Stimulated activated CD4-positive, alpha-beta T cell treated with anti-CD3 and anti-CD28 coated beads, Interleukin-1b, Interleukin-23, amount 100 ng/mL, for 4 hours (primary cell): ENCODE measurements around the gene CEMIP.

Experiments used
- DNase-seq, 2 donors: peaks; one replicate each; pipeline ENCODE4 v3.0.0-alpha.2; 2020; ENCODE audit warnings: low read depth in 2 of 2

CEMIP gene

DNA sequence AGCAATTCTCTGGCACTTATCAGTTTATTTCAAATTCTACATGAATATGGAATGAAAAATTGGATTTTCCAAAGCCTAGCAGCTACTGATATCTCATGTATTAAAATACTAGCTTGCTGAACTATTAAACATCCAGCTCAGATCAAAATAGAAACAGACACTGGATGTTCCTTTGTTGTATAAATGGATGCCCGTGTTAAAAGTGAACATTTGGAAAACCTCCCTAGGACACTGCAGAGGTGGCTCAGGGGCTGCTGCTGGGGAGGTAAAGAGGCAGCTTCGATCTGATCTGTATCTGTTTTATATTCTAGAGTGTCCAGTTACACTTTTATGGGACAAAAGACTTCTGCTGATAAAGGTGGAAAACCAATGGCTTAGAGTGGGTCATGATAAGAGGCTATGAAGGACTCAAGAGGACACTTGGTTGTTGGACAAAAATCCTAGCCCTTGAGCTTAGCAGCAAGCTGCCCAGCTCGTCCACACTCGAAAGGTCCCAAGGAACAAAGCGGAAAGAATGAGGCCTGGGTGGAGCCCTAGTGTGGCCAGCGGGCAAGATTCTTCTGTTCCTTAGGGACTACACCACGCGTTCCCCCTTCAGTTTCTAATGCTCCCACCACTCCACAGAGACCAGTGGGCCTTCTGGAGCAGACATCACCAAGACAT is 200.5 kb downstream of the CEMIP start:
- DNase-seq: no peak

DNA sequence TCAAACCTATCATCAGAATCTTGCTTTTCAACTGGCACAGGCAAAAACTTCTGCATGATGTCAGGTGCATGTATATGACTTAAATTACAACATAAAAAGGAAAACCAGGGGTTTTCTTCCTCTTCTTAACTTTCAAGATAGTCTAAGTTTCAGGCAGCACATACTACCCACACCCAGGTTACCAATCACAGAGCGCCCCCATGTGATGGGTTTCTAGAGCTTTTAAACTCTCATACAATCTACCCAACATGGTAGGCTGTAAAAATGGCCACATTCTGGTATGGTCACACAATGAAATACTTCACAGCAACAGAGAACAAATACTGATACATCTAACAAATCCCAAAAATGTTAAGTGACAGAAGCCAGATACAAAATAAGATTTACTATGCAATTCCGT is 203.0 kb downstream of the CEMIP start:
- DNase-seq: no peak

DNA sequence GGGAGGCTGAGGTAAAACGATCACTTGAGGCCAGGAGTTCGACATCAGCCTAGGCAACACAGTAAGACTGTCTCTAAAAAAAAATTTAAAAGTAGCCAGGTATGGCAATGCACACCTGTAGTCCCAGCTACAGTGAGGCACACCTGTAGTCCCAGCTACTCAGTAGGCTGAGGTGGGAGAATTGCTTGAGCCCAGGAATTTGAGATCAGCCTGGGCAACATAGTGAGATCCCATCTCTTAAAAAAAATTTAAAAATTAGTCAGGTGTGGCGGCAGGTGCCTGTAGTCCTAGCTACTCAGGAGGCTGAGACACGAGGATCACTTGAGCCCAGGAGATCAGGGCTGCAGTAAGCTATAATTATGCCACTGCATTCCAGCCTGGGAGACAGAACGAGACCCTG is 203.7 kb downstream of the CEMIP start:
- DNase-seq: no peak

DNA sequence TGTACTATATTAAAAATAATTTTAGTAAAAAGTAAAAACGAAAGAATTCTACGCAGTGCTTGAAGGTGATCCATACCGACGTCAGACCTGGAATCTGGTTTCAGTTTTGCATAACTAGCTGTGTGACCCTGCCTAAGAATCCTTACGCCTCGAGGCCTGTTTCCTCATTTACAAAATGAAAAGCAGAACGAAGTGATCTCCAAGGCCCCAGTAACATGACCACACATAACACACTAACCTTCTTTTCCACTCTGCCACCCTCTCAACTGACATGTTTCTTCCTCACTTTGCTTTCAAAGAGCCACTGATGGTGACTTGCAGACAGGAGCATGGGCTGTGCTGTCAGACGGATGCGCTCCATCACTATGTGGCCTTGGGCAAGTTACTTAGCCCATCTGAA is 205.7 kb downstream of the CEMIP start:
- no peak for DNase-seq

DNA sequence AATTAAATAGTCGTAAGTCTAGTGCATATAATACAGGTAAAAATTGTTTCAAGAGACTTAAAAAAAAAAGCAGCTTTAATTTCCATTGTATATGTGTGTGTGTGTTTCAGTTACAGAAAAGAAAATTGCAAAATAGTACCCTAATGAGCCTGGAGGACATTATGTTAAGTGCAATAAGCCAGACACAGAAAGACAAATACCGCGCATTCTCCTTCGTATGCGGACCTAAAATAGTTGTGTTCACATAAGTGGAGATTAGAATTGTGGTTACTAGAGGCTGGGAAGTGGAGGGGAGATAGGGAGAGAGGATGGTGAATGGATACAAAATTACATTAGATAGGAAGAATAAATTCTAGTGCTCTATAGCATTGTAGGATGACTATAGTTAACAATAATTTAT is 206.8 kb downstream of the CEMIP start:
- no peak for DNase-seq

DNA sequence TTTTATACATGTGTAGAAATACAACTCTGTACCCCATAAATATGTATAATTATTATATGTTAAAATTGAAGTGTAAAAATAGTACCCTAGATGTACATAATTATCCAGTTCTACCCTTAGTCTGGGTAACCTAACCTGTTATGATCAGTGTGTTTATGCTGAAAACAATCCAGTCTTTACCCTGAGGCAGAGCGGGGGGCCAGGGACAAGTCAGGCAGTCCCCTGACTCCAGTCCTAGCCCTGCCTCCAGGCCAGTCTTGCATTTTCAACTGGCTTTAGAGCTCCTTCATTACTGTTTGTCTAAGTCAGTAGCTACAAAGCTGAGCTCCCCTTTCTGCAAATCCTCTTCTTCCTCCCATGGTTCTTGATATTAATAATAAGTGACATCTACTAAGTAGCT is 207.3 kb downstream of the CEMIP start:
- no peak for DNase-seq

DNA sequence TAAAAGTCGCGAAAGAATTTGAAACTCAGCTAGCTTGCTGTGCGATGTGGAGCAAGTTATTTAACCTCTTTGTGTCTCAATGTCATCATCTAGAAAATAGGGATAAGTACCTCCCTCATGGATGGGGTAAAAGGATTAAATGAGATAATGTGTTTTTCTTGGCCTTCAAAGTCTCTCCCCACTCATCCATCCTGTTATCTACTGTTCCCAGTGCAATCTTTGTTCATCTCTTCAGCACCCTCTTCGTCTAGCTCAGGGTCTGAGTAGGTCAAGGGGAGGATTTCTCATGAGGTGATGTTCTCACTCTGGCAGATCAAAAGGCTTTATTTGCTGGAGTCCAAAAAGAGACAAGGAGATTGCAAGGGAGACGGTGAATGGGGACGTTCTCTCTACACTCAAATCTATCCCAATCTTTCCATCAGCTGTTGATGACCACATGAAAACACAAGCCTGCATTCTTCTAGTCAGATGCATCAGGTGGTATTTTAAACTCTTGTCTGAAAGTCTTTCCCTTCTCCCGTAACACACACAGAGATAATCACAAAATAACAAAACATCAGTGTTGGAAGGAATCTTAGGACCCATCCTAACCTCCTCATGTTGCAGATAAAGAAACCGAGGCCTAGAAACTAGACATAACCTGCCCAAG is 209.1 kb downstream of the CEMIP start:
- no peak for DNase-seq

DNA sequence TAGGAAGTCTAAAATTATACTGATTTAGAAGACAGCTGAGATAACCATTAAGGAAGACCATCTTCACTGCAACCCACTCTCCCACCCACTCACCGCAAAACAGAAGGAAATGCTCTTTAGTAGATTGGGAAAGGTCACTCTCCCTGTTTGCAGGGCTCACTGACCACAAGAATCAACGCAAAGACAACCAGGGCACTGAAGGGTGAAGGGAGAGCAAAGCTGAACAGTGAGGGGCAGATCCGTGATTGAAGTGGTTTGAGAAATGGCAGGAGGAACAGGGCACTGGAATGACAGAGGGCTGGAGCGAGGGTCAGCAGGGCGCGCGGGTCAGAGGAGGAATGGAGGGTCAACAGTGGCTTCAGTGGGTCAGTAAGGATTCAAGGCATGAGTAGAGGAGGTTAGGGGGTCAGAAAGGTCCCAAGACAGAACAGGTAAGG is 209.9 kb downstream of the CEMIP start:
- DNase-seq: no peak

DNA sequence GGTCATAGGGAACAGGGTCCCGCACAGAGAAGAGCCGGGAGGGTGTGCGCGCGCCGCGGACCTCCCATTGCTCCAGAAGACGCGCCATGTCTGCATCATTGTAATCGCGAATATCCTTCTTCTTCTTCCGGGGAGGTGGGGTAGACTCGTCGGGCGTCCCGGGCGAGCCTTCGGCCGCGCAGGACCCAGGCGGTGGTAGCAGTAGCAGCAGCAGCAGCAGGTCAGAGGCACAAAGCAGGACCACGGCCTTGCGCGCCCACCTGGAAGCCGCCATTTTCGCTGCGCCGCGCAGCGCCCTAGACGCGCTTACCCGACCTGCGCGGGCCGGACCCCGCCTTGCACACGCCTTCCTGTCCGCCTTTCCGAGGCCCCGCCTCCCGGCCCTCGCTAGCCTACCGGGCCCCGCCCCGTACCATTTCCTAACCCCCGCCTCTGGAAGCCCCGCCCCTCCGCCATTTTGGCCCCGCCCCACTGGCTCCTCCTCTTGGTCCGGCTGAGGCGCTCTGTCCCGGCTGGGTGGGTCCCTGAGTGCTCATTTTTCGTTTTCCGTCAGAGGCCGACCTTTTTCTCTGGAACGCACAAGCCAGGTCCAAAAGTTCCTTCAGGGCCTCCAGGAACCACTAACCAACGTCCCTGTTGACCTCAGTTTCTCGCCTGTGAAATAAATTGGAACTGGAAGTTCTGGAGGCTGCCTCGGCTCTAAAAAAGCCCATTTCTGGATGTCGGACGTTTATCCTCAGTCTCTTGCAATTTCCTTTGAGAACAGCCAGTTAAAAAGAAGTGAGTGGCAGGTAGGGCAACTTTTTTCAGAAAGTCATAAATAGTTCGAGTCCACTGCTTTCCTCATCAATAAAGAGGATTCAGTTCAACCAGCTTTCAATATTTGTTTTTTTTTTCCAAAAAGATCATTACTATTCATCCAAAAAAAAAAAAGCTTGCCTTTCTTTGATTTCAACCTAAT is 210.6 kb downstream of the CEMIP start, which contains the start of gene MESD:
MESD (minus strand) TSS at position 302 of the 961 bp plus-strand sequence; CDS start at position 274, 28 bp downstream.
- DNase-seq: peak; percentile 98 to 99

DNA sequence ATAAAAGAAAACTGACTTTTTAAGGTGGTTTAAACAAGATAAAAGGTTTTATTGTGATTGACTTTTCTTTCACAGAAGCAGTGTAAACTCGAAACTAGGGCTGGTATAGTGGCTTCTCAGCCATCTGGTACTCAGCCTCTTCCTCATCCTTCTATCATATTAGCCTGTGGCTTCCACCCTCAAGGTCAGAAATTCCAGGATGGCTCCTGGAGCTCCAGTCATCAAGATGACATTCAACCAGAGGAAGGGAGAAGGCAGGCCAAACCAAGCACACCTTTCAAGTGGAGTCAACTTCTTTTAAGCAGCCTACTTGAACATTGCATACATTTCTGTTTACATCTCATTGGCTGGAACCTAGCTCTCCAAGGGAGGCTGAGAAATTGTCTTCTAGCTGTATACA is 211.8 kb downstream of the CEMIP start:
- no peak for DNase-seq

DNA sequence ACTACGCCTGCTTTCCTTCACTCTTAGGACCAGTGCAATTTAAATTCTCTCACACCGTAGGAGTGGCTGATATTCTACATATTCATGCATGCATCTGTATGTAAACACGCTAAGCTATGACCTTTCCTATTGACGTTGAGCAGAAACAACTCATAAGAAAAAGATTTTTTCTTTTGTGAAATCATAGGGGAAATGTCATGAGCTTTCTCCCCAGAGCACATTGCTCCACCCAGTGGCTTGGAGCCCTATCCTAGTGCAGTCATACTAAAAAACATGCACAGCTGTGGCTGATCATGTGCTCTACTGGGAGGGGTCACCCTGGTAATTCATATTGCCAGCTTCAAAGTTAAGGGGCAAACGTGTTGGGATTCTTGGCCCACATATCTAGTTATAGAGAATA is 212.3 kb downstream of the CEMIP start:
- DNase-seq: no peak

DNA sequence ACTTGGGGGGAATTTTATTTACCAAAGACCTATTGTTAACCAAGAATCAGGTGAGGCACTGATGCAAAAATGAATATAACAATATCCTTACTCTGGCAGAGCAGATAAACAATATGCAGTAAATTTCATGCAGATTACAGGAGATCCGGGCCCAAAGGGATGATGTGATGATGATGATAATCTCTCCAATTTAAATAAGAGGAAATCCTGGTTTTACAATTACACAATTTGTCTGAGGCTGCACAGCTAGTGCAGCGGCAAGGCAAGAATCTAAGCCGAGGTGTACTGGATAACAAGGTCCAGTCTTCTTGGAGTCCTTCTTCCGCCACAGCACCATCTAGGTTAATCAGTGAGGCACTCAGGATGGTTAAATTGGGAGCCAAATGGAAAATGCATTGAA is 212.8 kb downstream of the CEMIP start:
- DNase-seq: no peak

DNA sequence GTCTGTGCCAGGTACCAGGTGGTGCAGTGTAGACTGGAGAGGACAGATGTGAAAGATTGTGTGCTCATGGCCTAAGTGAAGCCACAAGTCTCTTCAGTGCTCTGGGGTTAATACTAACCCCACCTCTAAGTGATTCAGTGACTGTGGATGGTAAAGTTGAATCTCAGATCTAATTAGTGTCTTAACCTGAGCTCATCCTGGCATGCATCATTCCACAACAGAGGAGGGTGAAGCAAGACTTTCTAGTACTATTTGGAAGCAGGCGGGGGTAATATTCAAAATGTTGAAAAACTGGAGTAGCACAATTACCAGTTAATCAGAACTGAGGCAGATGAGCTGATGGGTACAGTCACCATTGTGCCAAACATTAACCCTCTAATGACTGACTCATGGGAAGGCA is 213.3 kb downstream of the CEMIP start:
- DNase-seq: no peak

DNA sequence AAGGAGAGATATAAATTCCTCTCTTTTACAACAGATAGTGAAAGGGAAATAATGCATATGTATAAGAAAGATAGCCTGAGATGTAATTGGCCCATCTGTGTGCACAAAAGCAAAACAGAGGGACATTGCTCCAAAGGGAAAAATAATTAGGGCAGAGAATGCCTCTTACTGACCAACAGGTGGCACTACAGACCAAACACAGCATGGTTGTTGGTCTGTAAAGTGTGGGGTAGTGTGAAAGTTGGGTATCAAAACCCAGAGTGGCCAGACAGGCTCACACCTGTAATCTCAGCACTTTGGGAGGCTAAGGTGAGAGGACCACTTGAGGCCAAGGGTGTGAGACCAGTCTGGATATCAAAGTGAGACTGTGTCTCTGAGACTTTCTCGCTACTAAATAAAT is 217.1 kb downstream of the CEMIP start:
- no peak for DNase-seq

DNA sequence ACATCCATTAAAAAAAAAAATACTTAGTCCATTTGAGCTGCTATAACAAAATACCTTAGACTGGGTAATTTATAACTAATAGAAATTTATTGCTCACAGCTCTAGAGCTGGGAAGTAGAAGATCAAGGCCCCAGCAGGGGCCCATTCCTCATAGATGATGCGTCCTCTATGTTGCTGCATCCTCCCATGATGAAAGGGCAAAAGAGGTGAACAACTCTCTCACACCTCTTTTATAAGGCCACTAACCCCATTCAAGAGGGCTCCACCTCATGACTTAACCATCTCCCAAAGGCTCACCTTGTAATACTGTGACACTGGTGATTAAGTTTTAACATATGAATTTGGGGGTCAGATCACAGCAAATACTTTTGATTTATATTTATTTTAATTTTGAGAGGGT is 218.5 kb downstream of the CEMIP start:
- no peak for DNase-seq

DNA sequence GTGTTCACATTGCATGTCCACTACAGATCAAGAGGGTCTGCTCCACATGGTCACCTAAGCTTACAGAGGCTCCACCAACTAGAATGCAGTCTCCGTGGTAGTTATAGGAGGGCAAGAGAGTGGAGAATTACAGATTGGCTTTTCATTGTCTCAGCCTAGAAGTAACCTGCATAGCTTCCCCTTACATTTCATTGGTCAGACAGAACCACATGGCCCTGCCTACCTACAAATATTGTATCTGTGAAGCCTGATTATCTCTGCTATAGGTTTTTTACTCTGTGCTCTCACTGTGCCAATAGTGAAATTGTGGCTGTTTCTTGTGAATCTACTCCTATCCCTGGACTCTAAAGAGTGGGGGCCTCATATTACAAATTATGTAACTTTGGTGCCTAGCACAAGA is 219.1 kb downstream of the CEMIP start:
- no peak for DNase-seq

DNA sequence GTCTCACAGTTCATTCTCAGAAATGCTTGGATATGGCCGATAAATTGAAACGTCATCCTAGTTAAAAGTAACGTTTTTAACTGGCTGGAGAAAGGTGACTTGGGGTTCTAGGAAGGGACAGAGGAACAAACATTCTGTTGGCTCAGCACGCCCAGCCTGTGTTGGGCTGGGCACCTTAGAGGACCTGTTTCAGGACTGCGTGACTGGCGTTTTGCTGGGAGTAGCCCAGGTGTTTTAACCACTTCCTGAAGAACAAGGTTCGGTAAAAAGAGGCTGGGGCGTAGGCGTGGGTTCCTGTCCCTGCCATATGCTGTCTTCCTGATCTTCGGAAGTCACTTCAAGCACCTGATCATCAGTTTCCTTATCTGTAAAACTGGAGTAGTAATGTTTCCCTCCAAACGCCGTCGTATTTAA is 220.5 kb downstream of the CEMIP start:
- DNase-seq: peak; percentile 50 to 52

DNA sequence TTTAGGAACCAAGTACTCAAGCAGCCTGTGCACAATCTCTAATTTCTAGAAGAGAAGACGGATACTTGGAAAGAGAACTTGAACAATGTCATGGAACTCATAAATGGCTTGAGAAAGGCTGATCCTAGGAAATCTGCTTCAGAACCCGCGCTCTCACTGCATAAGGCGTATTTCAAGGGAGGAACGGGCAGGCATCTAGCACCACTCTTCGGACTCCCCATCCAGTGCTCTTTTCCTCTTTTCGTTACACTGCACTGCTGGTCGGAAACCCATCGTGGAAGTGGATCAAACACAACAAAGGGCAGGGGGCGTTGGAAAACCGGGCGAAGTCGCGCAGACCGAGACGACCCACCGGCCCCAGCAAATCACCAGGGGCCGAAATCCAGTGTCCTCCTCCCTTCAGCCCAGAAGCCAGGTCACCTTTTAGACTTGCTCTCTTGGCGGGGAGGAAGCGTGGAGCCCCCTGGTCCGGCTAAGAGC is 221.0 kb downstream of the CEMIP start:
- DNase-seq: no peak

DNA sequence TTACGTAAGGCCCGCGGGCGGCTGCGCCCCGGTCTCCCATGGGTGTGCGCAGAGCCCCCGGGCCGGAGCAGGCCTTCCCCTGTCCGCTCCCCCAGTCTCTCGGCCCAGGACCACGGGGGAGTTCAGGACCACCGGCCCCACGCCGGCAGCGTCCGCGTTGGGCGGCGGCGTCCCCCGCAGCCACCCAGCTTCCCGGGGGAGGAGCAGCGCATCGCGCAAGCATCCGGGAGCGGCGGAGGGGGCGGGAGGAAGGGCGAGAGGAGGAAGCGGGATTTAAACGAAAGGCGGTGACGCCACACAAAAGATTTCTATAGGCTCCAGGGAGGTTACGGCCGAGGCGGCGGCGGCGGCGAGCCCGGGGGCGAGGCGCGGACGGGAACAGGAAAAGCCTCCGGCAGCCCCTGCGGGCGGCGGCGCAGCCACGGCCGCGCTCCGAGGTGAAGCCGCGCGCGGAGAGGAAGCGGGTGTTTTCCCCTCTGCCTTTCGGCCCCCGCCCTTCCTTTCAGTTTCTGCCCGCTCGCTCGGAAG is 221.5 kb downstream of the CEMIP start, which contains the start of gene TLNRD1:
TLNRD1 (plus strand) TSS at position 300 of the 528 bp plus-strand sequence. CDS start 1,349 bp downstream, outside the sequence.
- peak; percentile 72 to 75 for DNase-seq
